K562 (cell line): ENCODE data around the gene ASB6. TPM values are rescaled to one million over a fixed set of nuclear protein-coding genes. Genes with fewer than 3 reads are reported as not detected.
A peak's percentile ranks its signal among the peaks of the same experiment; 100 is the strongest.

Experiments
- BRD9 ChIP-seq: fragments of 450-650 bp; IDR thresholded peaks from 2 replicates; pipeline ENCODE4 v1.6.1; 2018; ENCODE audit warnings: low read depth; ENCODE audit not compliant: partially characterized antibody
- CHD1 ChIP-seq: fragments of 200-600 bp; sonication (generic); IDR thresholded peaks from one replicate; pipeline ENCODE4 v1.6.1; 2012; ENCODE audit warnings: mild to moderate bottlenecking, moderate library complexity, low read length, inconsistent platforms
- ETV1 ChIP-seq: fragments of 450-650 bp; conservative IDR thresholded peaks from 2 replicates; pipeline ENCODE4 v1.6.1; 2016; ENCODE audit warnings: missing genetic modification characterization, control low read depth, low read depth, missing compliant biosample characterization
- HNRNPUL1 ChIP-seq: fragments of 200-400 bp; formaldehyde crosslinking; IDR thresholded peaks from 2 replicates; pipeline ENCODE4 v1.6.1; 2017; ENCODE audit warnings: low read length
- HSF4 ChIP-seq: fragments of 250-450 bp; sonication (Bioruptor Pico); IDR thresholded peaks from 2 replicates; pipeline ENCODE4 v2.1.2; 2022; ENCODE audit warnings: mild to moderate bottlenecking, moderate library complexity, borderline replicate concordance
- IRF1 ChIP-seq: sonication (generic); formaldehyde crosslinking; IDR thresholded peaks from 2 replicates; pipeline ENCODE4 v1.8.0; 2022; ENCODE audit warnings: missing genetic modification reagents, mild to moderate bottlenecking, borderline replicate concordance
- MYC ChIP-seq, 2 experiments: fragments of 250-450 bp in 1 of 2; sonication (Bioruptor Pico) in 1 of 2; IDR thresholded peaks; 2 replicates each; pipeline versions ENCODE4 v1.5.1 to v1.6.1; 2012 to 2021; ENCODE audit warnings: low read depth in 2 of 2, borderline replicate concordance in 1 of 2, improper control_type of control experiment in 1 of 2, low read length in 1 of 2, mild to moderate bottlenecking in 1 of 2, moderate library complexity in 1 of 2
- RFX1 ChIP-seq: fragments of 450-650 bp; IDR thresholded peaks from 2 replicates; pipeline ENCODE4 v1.6.1; 2016; ENCODE audit warnings: mild to moderate bottlenecking, moderate library complexity
- SIN3B ChIP-seq: fragments of 450-650 bp; IDR thresholded peaks from 2 replicates; pipeline ENCODE4 v1.6.1; 2017; ENCODE audit warnings: low read depth, mild to moderate bottlenecking, moderate library complexity
- TCF3 ChIP-seq: sonication (generic); formaldehyde crosslinking; IDR thresholded peaks from 2 replicates; pipeline ENCODE4 v1.4.0; 2020; ENCODE audit warnings: mild to moderate bottlenecking, missing genetic modification reagents
- ZNF592 ChIP-seq: fragments of 450-650 bp; IDR thresholded peaks from 2 replicates; pipeline ENCODE4 v1.6.1; 2017; ENCODE audit warnings: antibody characterized with exemption, mild to moderate bottlenecking
- polyA plus RNA-seq, 8 experiments: library from polyadenylated mRNA; depleted of rRNA in 4 of 8; stranded (reverse) in 5 of 8; unstranded in 3 of 8; fragments of >200 nt; fragmentation: Nextera tagmentation in 2 of 8; fragmentation: Illumina TruSeq in 1 of 8; extraction: Ambion mirVana in 2 of 8; extraction: Trizol in 1 of 8; gene quantifications; 2 replicates each; pipeline versions ENCODE4 v1.2.1 to v1.2.3, GENCODE V29; 2011 to 2014; ENCODE audit warnings: inconsistent platforms in 1 of 8, missing spikeins in 1 of 8
- total RNA-seq, 7 experiments: library from RNA; depleted of rRNA in 6 of 7; stranded (reverse); fragments of >200 nt in 6 of 7; fragmentation: Illumina TruSeq in 2 of 7; extraction: Trizol in 2 of 7; gene quantifications; 2 replicates each; pipeline versions ENCODE4 v1.2.1 to v1.2.3, GENCODE V29; 2011 to 2021; ENCODE audit warnings: low replicate concordance in 1 of 7
- TF ChIP-seq, protein P1 (sequence below): fragments of 200-400 bp; formaldehyde crosslinking; IDR thresholded peaks from 2 replicates; pipeline ENCODE4 v1.6.1; 2017; ENCODE audit warnings: mild to moderate bottlenecking, low read depth, low read length, moderate library complexity
- TF ChIP-seq, protein P2 (sequence below), 2 experiments: fragments of 450-650 bp; IDR thresholded peaks; 2 replicates each; pipeline ENCODE4 v1.6.1; 2016
- TF ChIP-seq, protein P3 (sequence below): sonication (generic); formaldehyde crosslinking; IDR thresholded peaks from 2 replicates; pipeline ENCODE4 v1.8.0; 2022; ENCODE audit warnings: mild to moderate bottlenecking, missing genetic modification reagents

Gene ASB6
- total and polyA plus RNA-seq, 9 of the 15 experiments (the other 6 are each of a cell fraction or from before 2014, with no cell fraction given), result 0.92 to 17.8 (median 11.3) TPM

- peak; percentile 60 for TF ChIP-seq ZNF592
- TF ChIP-seq, protein P1, sequence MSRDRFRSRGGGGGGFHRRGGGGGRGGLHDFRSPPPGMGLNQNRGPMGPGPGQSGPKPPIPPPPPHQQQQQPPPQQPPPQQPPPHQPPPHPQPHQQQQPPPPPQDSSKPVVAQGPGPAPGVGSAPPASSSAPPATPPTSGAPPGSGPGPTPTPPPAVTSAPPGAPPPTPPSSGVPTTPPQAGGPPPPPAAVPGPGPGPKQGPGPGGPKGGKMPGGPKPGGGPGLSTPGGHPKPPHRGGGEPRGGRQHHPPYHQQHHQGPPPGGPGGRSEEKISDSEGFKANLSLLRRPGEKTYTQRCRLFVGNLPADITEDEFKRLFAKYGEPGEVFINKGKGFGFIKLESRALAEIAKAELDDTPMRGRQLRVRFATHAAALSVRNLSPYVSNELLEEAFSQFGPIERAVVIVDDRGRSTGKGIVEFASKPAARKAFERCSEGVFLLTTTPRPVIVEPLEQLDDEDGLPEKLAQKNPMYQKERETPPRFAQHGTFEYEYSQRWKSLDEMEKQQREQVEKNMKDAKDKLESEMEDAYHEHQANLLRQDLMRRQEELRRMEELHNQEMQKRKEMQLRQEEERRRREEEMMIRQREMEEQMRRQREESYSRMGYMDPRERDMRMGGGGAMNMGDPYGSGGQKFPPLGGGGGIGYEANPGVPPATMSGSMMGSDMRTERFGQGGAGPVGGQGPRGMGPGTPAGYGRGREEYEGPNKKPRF, result no peak
- no peak for TF ChIP-seq RFX1
- TF ChIP-seq TCF3, result peak; percentile 70
- TF ChIP-seq ETV1 (tag), result peak; percentile 64; the same call in 1 of the 2 replicates
- no peak for TF ChIP-seq HNRNPUL1
- TF ChIP-seq, protein P2, sequence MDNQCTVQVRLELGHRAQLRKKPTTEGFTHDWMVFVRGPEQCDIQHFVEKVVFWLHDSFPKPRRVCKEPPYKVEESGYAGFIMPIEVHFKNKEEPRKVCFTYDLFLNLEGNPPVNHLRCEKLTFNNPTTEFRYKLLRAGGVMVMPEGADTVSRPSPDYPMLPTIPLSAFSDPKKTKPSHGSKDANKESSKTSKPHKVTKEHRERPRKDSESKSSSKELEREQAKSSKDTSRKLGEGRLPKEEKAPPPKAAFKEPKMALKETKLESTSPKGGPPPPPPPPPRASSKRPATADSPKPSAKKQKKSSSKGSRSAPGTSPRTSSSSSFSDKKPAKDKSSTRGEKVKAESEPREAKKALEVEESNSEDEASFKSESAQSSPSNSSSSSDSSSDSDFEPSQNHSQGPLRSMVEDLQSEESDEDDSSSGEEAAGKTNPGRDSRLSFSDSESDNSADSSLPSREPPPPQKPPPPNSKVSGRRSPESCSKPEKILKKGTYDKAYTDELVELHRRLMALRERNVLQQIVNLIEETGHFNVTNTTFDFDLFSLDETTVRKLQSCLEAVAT (IDR thresholded peaks at IDR 0.05), result no peak; a peak in 1 of 4 replicates
- no peak for TF ChIP-seq BRD9
- TF ChIP-seq MYC (IDR thresholded peaks at IDR 0.05; ENCODE audit: low read depth, low read length), result peak; percentile 82
- TF ChIP-seq MYC (CRISPR knock-in tag; IDR thresholded peaks at IDR 0.05; ENCODE audit: borderline replicate concordance, low read depth), result no peak
- no peak for TF ChIP-seq HSF4
- TF ChIP-seq SIN3B, result peak; percentile 97
- TF ChIP-seq, protein P3, sequence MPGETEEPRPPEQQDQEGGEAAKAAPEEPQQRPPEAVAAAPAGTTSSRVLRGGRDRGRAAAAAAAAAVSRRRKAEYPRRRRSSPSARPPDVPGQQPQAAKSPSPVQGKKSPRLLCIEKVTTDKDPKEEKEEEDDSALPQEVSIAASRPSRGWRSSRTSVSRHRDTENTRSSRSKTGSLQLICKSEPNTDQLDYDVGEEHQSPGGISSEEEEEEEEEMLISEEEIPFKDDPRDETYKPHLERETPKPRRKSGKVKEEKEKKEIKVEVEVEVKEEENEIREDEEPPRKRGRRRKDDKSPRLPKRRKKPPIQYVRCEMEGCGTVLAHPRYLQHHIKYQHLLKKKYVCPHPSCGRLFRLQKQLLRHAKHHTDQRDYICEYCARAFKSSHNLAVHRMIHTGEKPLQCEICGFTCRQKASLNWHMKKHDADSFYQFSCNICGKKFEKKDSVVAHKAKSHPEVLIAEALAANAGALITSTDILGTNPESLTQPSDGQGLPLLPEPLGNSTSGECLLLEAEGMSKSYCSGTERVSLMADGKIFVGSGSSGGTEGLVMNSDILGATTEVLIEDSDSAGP (CRISPR knock-in tag), result peak; percentile 72; the same call in 1 of the 2 replicates
- TF ChIP-seq IRF1 (CRISPR knock-in tag), result no peak
- TF ChIP-seq CHD1, result no peak
Measured at GRCh38 chr9:129641750-129642585, at the start of gene ASB6 (continued).
